Colonic mucosa (tissue), 4 donors: ENCODE results near the gene SLC38A4. TPM values are rescaled to one million over a fixed set of nuclear protein-coding genes. Genes with fewer than 3 reads are reported as not detected.

Source experiments
- DNase-seq: peaks from one replicate; pipeline ENCODE4 v3.0.0-alpha.2; 2020
- H3K27ac ChIP-seq: fragments of 200-600 bp; one replicate; pipeline ENCODE4 v1.8.0; 2021
- H3K27me3 ChIP-seq: fragments of 200-600 bp; one replicate; pipeline ENCODE4 v1.8.0; 2021
- H3K36me3 ChIP-seq: fragments of 200-600 bp; one replicate; pipeline ENCODE4 v1.8.0; 2021
- H3K4me1 ChIP-seq: fragments of 200-600 bp; one replicate; pipeline ENCODE4 v1.8.0; 2021; ENCODE audit warnings: mild to moderate bottlenecking
- H3K4me3 ChIP-seq: fragments of 200-600 bp; one replicate; pipeline ENCODE4 v1.8.0; 2021
- H3K9ac ChIP-seq, 2 donors: one replicate each; pipeline ENCODE4 v1.7.0; 2013; ENCODE audit warnings: control low read depth in 2 of 2, low read depth in 2 of 2, low read length in 2 of 2
- H3K9me3 ChIP-seq: fragments of 200-600 bp; one replicate; pipeline ENCODE4 v1.8.0; 2021
- CTCF ChIP-seq: fragments of 200-600 bp; IDR thresholded peaks from one replicate; pipeline ENCODE4 v1.8.0; 2022; ENCODE audit warnings: antibody characterized with exemption, mild to moderate bottlenecking
- intact Hi-C: fragments of 100-400 bp; cut with DNase I; formaldehyde crosslinking; loops from one replicate; pipeline ENCODE4 v1.14.1; 2022
- total RNA-seq, 2 donors: library from RNA; stranded (reverse); fragmentation: NEBNext Ultra II Directional in 1 of 2; extraction: Animal tissue kit (Norgen Biotek cat#: 25700) in 1 of 2; gene quantifications; one replicate each; pipeline ENCODE4 v1.2.1, GENCODE V29; 2021
- donor health status: healthy.
- donor health status: DM: no; HTN: no; CAD: no.
- donor health status: DM: no; HTN: no; CAD: no.

SLC38A4 gene
- total RNA-seq, 2 donors from 2014 or later = 2.8 to 3.2 TPM

- TF ChIP-seq CTCF = no peak
- H3K4me3 ChIP-seq = no peak overlapping the region
- no peak overlapping the region for H3K27ac ChIP-seq
- no peaks in the 10 kb centered on the region for H3K4me1 ChIP-seq
- H3K9me3 ChIP-seq = no peaks in the 10 kb centered on the region
- intact Hi-C loops = no loop called here
- no peak for DNase-seq
- H3K27me3 ChIP-seq = no peaks in the 10 kb centered on the region
- no peaks in the 10 kb centered on the region for H3K36me3 ChIP-seq
- no peak overlapping the region for H3K9ac ChIP-seq
Measured at GRCh38 chr12:46841891-46842290, 16.1 kb upstream of the SLC38A4 start.

GRCh38 chr12:46839964-46840363 lies 14.2 kb upstream of the SLC38A4 start:
- Histone ChIP-seq H3K9ac (no peak overlapping the region), H3K27me3 (no peaks in the 10 kb centered on the region), H3K9me3 (no peaks in the 10 kb centered on the region), H3K36me3 (no peaks in the 10 kb centered on the region), H3K4me1 (no peaks in the 10 kb centered on the region), H3K27ac (no peak overlapping the region), H3K4me3 (no peak overlapping the region)
- intact Hi-C loops = no loop called here
- no peak for TF ChIP-seq CTCF
- no peak for DNase-seq

GRCh38 chr12:46839232-46839631 lies 13.4 kb upstream of the SLC38A4 start:
- Histone ChIP-seq H3K27ac (no peak overlapping the region), H3K9ac (no peak overlapping the region), H3K4me1 (no peaks in the 10 kb centered on the region), H3K27me3 (no peaks in the 10 kb centered on the region), H3K9me3 (no peaks in the 10 kb centered on the region), H3K36me3 (no peaks in the 10 kb centered on the region), H3K4me3 (no peak overlapping the region)
- DNase-seq = no peak
- intact Hi-C loops = no loop called here
- TF ChIP-seq CTCF = no peak

- Histone ChIP-seq H3K4me1 (no peaks in the 10 kb centered on the region), H3K9me3 (no peaks in the 10 kb centered on the region), H3K27ac (no peak overlapping the region), H3K27me3 (peaks cover 13% of the 10 kb centered on the region), H3K4me3 (no peak overlapping the region), H3K36me3 (no peaks in the 10 kb centered on the region), H3K9ac (no peak overlapping the region)
- intact Hi-C loops = no loop called here
- DNase-seq = no peak
- TF ChIP-seq CTCF = no peak
Measured at GRCh38 chr12:46835785-46836184, 10.0 kb upstream of the SLC38A4 start.

GRCh38 chr12:46832130-46832704 lies 6.4 kb upstream of the SLC38A4 start:
- H3K27me3 ChIP-seq = peaks cover 18% of the 10 kb centered on the region
- H3K9ac ChIP-seq = no peak overlapping the region
- no peaks in the 10 kb centered on the region for H3K36me3 ChIP-seq
- DNase-seq = no peak
- intact Hi-C loops = no loop called here
- no peak overlapping the region for H3K27ac ChIP-seq
- H3K4me3 ChIP-seq = no peak overlapping the region
- H3K4me1 ChIP-seq = no peaks in the 10 kb centered on the region
- no peak for TF ChIP-seq CTCF
- H3K9me3 ChIP-seq = no peaks in the 10 kb centered on the region
